Fibroblast of villous mesenchyme (primary cell): Measurements from ENCODE around the gene CARMIL1. TPM values are rescaled to one million over a fixed set of nuclear protein-coding genes. Genes with fewer than 3 reads are reported as not detected.

Experiments used
- DNase-seq: peaks from one replicate; pipeline ENCODE4 v3.0.0-alpha.2; 2010; ENCODE audit warnings: low read depth
- H3K4me3 ChIP-seq: 2 replicates; pipeline ENCODE4 v1.5.1; 2011; ENCODE audit warnings: low read depth, mild to moderate bottlenecking, low read length
- total RNA-seq: library from RNA; depleted of rRNA; stranded (reverse); fragments of >200 nt; gene quantifications from 2 replicates; pipeline ENCODE4 v1.2.3, GENCODE V29; 2012
- TF ChIP-seq, protein P1 (sequence below): IDR thresholded peaks from 2 replicates; pipeline ENCODE4 v1.5.1; 2012; ENCODE audit warnings: low read depth, mild to moderate bottlenecking, low read length; ENCODE audit not compliant: insufficient read depth

The CARMIL1 gene
- total RNA-seq, 1 donor, result 11.2 TPM

DNA sequence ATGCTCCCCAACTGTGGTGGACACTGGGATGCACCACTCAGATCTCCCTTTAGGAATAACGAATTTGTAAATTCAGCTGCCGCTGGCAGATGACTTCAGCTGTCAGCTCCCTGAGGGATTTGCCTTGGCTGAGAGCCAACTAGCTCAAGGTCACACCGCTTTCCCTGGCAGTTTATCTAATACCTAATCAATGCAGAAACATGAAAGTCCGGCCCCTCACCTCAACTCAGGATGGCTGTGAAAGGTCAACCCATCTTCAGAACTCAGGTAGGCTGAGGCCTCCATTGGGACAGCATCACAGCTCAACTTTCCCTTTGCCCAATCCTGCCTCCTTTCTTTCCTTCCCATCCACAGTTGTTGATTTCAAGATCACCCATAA is 350.0 kb downstream of the CARMIL1 start:
- DNase-seq, result no peak
- no peak overlapping the region for H3K4me3 ChIP-seq
- TF ChIP-seq, protein P1, sequence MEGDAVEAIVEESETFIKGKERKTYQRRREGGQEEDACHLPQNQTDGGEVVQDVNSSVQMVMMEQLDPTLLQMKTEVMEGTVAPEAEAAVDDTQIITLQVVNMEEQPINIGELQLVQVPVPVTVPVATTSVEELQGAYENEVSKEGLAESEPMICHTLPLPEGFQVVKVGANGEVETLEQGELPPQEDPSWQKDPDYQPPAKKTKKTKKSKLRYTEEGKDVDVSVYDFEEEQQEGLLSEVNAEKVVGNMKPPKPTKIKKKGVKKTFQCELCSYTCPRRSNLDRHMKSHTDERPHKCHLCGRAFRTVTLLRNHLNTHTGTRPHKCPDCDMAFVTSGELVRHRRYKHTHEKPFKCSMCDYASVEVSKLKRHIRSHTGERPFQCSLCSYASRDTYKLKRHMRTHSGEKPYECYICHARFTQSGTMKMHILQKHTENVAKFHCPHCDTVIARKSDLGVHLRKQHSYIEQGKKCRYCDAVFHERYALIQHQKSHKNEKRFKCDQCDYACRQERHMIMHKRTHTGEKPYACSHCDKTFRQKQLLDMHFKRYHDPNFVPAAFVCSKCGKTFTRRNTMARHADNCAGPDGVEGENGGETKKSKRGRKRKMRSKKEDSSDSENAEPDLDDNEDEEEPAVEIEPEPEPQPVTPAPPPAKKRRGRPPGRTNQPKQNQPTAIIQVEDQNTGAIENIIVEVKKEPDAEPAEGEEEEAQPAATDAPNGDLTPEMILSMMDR, result no peak

DNA sequence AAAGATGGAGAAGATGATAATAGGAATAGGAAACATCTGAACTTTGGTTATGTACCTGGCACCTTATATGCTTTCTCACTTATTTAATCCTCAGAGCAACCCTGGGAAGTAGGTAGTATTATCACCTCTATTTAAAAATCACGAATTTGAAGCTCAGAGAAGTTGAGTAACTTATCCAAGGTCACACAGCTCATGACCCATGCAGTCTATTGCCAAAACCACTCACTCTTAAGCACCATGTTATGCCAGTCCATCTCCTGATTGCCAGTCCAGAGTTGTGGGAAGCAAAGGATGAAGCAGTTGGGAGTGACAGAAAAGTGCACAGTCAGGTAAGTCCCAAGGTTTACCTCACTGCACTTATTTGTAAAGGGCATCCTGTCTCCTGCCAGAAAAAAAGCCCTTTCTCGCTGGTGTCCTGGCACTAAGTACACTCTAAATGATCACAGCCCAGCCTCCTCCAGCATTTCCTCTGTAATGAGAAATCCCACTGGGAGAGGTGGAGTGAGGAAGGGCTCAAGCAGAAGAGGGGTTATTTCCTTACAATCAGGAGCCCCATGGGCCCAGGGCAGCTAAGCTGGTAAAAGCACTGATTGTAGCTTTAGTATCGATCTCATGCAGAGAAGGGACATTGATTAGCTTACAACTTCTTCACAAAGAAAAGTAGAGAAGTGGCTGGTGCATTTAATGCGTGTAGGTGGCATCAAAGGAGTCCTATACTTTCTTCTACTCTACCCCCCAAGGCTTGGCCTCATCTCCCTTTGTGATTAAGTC is 351.5 kb downstream of the CARMIL1 start:
- DNase-seq, result no peak
- no peak overlapping the region for H3K4me3 ChIP-seq
- TF ChIP-seq, protein P1, result no peak

DNA sequence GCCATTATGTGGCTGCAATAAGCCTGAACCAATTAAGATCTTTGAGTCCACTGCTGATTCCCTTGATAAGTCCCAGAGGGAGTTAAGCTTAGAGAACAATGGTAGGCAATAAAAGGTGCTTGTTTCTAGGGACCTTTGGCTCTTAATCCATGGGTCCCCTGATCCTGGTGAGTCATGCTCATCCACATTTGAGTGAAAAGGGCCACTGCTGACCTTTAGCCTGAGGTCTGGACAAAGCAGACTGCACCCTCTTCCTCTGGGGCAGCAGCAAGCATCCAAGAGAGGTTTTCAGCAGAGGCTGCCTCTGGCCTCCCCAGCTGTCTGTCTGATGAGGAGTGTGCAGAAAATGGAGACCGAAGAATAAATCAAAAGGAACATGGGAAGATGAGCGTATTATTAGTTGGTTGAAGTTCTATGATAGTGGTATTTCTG is 356.7 kb downstream of the CARMIL1 start:
- no peak for DNase-seq
- no peak overlapping the region for H3K4me3 ChIP-seq
- TF ChIP-seq, protein P1, result no peak

DNA sequence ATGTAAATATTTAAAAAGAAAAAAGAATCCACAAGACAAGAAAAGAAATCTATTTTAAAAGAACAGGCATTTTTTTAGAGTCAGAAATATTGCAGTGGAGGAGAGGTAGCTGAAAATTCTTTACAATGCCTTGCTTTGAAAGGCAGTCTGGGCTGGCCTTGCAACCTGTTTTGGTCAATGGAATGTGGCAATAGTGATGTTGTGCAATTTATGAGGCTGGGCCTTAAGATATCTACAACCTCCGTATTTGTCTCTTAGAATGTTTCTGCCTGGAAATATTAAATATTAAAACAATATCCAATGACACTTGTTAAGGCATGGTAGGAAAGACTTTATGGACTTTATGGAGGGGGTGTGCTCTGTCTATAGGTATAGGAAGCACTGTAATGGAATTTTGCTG is 358.0 kb downstream of the CARMIL1 start:
- H3K4me3 ChIP-seq, result no peak overlapping the region
- TF ChIP-seq, protein P1, result no peak
- DNase-seq, result no peak

DNA sequence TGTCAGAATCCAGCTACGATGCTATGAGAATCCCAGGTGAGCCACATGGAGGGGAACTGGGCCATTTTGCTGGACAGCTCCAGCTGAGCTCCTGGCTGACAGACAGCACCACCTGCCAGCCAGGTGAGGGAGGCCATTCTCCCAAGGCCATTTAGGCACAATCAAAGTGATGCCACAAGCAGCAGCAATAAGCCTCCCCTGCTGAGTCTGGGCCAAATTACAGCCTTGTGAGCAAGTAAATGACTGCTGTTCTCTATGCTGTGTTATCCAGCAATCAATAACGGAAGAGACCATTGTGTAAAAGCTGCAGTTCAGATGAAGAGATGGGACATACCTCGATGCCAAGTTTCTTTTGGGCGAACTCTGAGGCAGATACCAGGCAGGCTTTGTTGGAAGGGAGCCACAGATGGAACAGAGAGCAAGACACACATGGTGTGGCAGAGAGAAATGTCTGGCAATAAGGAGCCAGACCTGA is 358.8 kb downstream of the CARMIL1 start:
- no peak overlapping the region for H3K4me3 ChIP-seq
- TF ChIP-seq, protein P1, result no peak
- DNase-seq, result no peak

DNA sequence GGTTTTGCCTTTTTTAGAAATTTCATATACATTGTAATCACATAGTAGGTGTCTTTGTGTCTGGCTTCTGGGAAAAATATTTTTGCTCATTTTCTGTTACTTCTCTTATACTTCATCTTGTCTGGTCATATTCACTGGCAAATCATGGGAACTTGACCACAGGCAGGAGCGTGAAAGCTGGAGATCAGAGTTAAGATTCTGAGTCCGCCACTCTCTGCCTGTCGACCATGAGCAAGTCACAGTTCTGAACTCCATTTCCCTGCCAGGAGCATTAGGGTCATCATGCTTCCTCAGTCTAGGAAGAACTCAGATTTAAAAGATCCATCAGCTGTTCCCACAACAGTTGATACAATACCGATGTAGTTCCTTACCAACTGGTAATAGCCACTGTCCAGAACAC is 360.5 kb downstream of the CARMIL1 start:
- no peak for DNase-seq

More for the DNA sequence above, 360.5 kb downstream of the CARMIL1 start:
- TF ChIP-seq, protein P1, result no peak
- no peak overlapping the region for H3K4me3 ChIP-seq
